Medulla oblongata (tissue), 1 donor: ENCODE data around the gene WASHC4.
"Not testable (repeated sequence)": the region's sequence is repeated elsewhere in the genome, so short reads cannot be mapped to it uniquely, and the experiment has no call there.

Source experiments
- DNase-seq: peaks from one replicate; pipeline ENCODE4 v3.0.0-alpha.2; 2015; ENCODE audit errors: extremely low spot score

The WASHC4 gene

GRCh38 chr12:105092336-105092735 is 15.2 kb upstream of the WASHC4 start:
- no peak for DNase-seq

- DNase-seq, result not testable (repeated sequence)
Measured at GRCh38 chr12:105095338-105095737, 12.2 kb upstream of the WASHC4 start.

GRCh38 chr12:105099356-105099755 is 8.2 kb upstream of the WASHC4 start:
- no peak for DNase-seq

- DNase-seq, result no peak
Measured at GRCh38 chr12:105100207-105100985, 7.1 kb upstream of the WASHC4 start.

- DNase-seq, result no peak
Measured at GRCh38 chr12:105100998-105101397, 6.5 kb upstream of the WASHC4 start.

GRCh38 chr12:105102673-105103072 is 4.9 kb upstream of the WASHC4 start:
- no peak for DNase-seq

- DNase-seq, result no peak
Measured at GRCh38 chr12:105104762-105105161, 2.8 kb upstream of the WASHC4 start.

GRCh38 chr12:105106621-105107020 is 910 bp upstream of the WASHC4 start:
- no peak for DNase-seq

GRCh38 chr12:105107171-105107493 is 399 bp upstream of the WASHC4 start:
- no peak for DNase-seq

- peak; percentile 30 for DNase-seq
Measured at GRCh38 chr12:105109465-105110212, 2.1 kb downstream of the WASHC4 start.

GRCh38 chr12:105110851-105111250 is 3.3 kb downstream of the WASHC4 start:
- no peak for DNase-seq

GRCh38 chr12:105113094-105113493 is 5.6 kb downstream of the WASHC4 start:
- DNase-seq, result no peak

GRCh38 chr12:105116969-105117368 is 9.4 kb downstream of the WASHC4 start:
- DNase-seq, result no peak

GRCh38 chr12:105120551-105120950 is 13.0 kb downstream of the WASHC4 start:
- DNase-seq, result no peak

GRCh38 chr12:105138248-105138647 is 30.7 kb downstream of the WASHC4 start:
- no peak for DNase-seq

GRCh38 chr12:105141320-105141922 is 33.9 kb downstream of the WASHC4 start:
- DNase-seq, result peak; percentile 12

GRCh38 chr12:105142259-105142658 is 34.7 kb downstream of the WASHC4 start:
- DNase-seq, result peak; percentile 9

GRCh38 chr12:105156260-105156659 is 48.7 kb downstream of the WASHC4 start:
- no peak for DNase-seq

GRCh38 chr12:105157606-105158005 is 50.1 kb downstream of the WASHC4 start:
- DNase-seq, result no peak

GRCh38 chr12:105158876-105159275 is 51.3 kb downstream of the WASHC4 start:
- DNase-seq, result no peak

GRCh38 chr12:105162174-105162573 is 54.6 kb downstream of the WASHC4 start:
- no peak for DNase-seq

- DNase-seq, result no peak
Measured at GRCh38 chr12:105164068-105164467, 56.5 kb downstream of the WASHC4 start.

GRCh38 chr12:105166736-105167135 is 59.2 kb downstream of the WASHC4 start:
- no peak for DNase-seq
